Fibroblast of lung (primary cell): ENCODE data around the gene PARP3.

Source experiments
- CTCF ChIP-seq, 2 donors: IDR thresholded peaks in 1 of 2; conservative IDR thresholded peaks in 1 of 2; 1 replicate in 1 of 2; 2 replicates in 1 of 2; pipeline ENCODE4 v1.5.1; 2011 to 2012; ENCODE audit warnings: low read length in 2 of 2, control low read depth in 1 of 2, inconsistent platforms in 1 of 2, low read depth in 1 of 2, mild to moderate bottlenecking in 1 of 2
- EZH2 ChIP-seq: IDR thresholded peaks from 2 replicates; pipeline ENCODE4 v1.5.1; 2012; ENCODE audit warnings: low read length, control low read depth, mild to moderate bottlenecking; ENCODE audit errors: missing control alignments

- TF ChIP-seq CTCF (conservative IDR thresholded peaks at IDR 0.05 in 1 of 2, IDR thresholded peaks at IDR 0.05 in 1 of 2; ENCODE audit: low read depth in 1 of 2, low read length in 2 of 2) = no peak
- no peak for TF ChIP-seq EZH2
These were observed 35.4 kb downstream of the PARP3 start for GRCh38 chr3:51977446-51978142.
